Right ventricle myocardium inferior (tissue), 1 donor: ENCODE data around the gene GSN. TPM values are rescaled to one million over a fixed set of nuclear protein-coding genes. Genes with fewer than 3 reads are reported as not detected.
A peak's percentile ranks its signal among the peaks of the same experiment; 100 is the strongest.

ENCODE experiments used
- ATAC-seq: fragments of 200-7000 bp; cut with Tn5 transposase; one replicate; pipeline ENCODE4 v1.9.1; 2020; ENCODE audit warnings: mild to moderate bottlenecking, moderate library complexity
- DNase-seq: peaks from one replicate; pipeline ENCODE4 v3.0.0; 2021; ENCODE audit errors: missing footprints
- intact Hi-C: fragments of 100-400 bp; cut with DNase I; formaldehyde crosslinking; loops from one replicate; pipeline ENCODE4 v1.11.0; 2022
- total RNA-seq: library from RNA; stranded (reverse); fragmentation: NEBNext Ultra II Directional; extraction: Animal tissue kit (Norgen Biotek cat#: 25700); gene quantifications from one replicate; pipeline ENCODE4 v1.2.1, GENCODE V29; 2021
- donor health status: DM: no; HTN: yes; CAD: no; lungs with severe emphysema.

The GSN gene
- total RNA-seq, 1 donor from 2014 or later = 966 TPM

GRCh38 chr9:121369595-121370265 lies 101.8 kb downstream of the GSN start, which contains the start of gene STOM:
Gene STOM, minus strand, starts transcription at chr9:121370250. Its CDS starts 63 bp downstream, at chr9:121370187.
- ATAC-seq = peak; percentile 70
- peak; percentile 91 for DNase-seq
- intact Hi-C loops = loop anchor here (1.0 to 5.0 kb wide), 3 partner anchors 15 to 87 kb away; no protein-coding TSS in a partner anchor

GRCh38 chr9:121371495-121372061 lies 103.6 kb downstream of the GSN start:
- ATAC-seq (no peak), DNase-seq (no peak)
- intact Hi-C loops = loop anchor here (5.0 kb wide), 1 partner anchor 89 kb away; no protein-coding TSS in a partner anchor

GRCh38 chr9:121372239-121373010 lies 104.5 kb downstream of the GSN start:
- DNase-seq (no peak), ATAC-seq (no peak)
- intact Hi-C loops = loop anchor here (5.0 kb wide), 1 partner anchor 90 kb away; no protein-coding TSS in a partner anchor

- DNase-seq (no peak), ATAC-seq (no peak)
- intact Hi-C loops = loop anchor here (5.0 kb wide), 1 partner anchor 91 kb away; no protein-coding TSS in a partner anchor
These were observed 105.2 kb downstream of the GSN start for GRCh38 chr9:121373011-121373729.

GRCh38 chr9:121376214-121376830 lies 108.4 kb downstream of the GSN start:
- DNase-seq (no peak), ATAC-seq (no peak)
- intact Hi-C loops = loop anchor here (1.0 to 5.0 kb wide), 2 partner anchors 56 to 164 kb away; no protein-coding TSS in a partner anchor

GRCh38 chr9:121380846-121381245 lies 112.9 kb downstream of the GSN start:
- no peak for DNase-seq
- ATAC-seq = no peak
- intact Hi-C loops = no loop called here

Other genes starting within 250 kb of the GSN start
- 1.6 TPM for gene C5, start 217.9 kb upstream of the GSN start, total RNA-seq
- gene CNTRL, start 193.2 kb upstream of the GSN start, total RNA-seq = 3.3 TPM
- gene RAB14, start 66.3 kb upstream of the GSN start, total RNA-seq = 52.6 TPM
- 194 TPM for gene STOM, start 102.1 kb downstream of the GSN start, total RNA-seq
- gene GGTA1, start 231.7 kb downstream of the GSN start, total RNA-seq = 27.9 TPM